B cell (primary cell): Measurements from ENCODE around the gene ALDH1B1.

Experiments
- EZH2 ChIP-seq: IDR thresholded peaks from 2 replicates; pipeline ENCODE4 v1.6.1; 2012; ENCODE audit warnings: borderline replicate concordance, low read depth, mild to moderate bottlenecking, moderate library complexity, low read length; ENCODE audit not compliant: insufficient read depth, poor library complexity, severe bottlenecking
- TF ChIP-seq, protein P1 (sequence below): fragments of 200-600 bp; IDR thresholded peaks from one replicate; pipeline ENCODE4 v1.8.0; 2022; ENCODE audit warnings: antibody characterized with exemption, mild to moderate bottlenecking

DNA sequence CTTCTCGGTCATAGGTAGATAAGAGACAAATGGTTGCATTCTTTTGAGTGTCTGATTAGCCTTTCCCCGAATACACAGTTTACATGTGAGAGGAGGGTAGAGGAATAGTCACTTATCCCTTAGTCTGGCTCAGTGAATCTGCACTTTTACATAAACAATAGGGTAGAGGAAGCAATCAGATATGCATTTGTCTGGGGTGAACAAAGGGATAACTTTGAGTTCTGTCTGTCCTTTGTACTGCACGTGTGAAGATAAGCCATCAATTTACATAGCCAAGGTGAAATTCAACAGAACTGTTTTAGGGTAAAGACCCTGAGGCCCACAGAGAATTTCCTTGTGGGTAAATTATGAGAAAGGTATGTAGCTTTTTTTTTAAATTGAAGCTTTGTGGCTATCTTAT, 41.9 kb downstream of the ALDH1B1 start:
- TF ChIP-seq, protein P1, sequence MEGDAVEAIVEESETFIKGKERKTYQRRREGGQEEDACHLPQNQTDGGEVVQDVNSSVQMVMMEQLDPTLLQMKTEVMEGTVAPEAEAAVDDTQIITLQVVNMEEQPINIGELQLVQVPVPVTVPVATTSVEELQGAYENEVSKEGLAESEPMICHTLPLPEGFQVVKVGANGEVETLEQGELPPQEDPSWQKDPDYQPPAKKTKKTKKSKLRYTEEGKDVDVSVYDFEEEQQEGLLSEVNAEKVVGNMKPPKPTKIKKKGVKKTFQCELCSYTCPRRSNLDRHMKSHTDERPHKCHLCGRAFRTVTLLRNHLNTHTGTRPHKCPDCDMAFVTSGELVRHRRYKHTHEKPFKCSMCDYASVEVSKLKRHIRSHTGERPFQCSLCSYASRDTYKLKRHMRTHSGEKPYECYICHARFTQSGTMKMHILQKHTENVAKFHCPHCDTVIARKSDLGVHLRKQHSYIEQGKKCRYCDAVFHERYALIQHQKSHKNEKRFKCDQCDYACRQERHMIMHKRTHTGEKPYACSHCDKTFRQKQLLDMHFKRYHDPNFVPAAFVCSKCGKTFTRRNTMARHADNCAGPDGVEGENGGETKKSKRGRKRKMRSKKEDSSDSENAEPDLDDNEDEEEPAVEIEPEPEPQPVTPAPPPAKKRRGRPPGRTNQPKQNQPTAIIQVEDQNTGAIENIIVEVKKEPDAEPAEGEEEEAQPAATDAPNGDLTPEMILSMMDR = no peak
- no peak for TF ChIP-seq EZH2
